GM08714 (cell line): ENCODE results near the gene AP2A1.

Source experiments
- H3K4me3 ChIP-seq: fragments of 200-500 bp; sonication (Bioruptor generic); 2 replicates; pipeline ENCODE4 v1.5.1; 2014; ENCODE audit warnings: mild to moderate bottlenecking, low read length, inconsistent platforms
- ZNF274 ChIP-seq: IDR thresholded peaks from 2 replicates; pipeline ENCODE4 v1.6.1; 2012; ENCODE audit warnings: mild to moderate bottlenecking, low read depth, low read length

Gene AP2A1

DNA sequence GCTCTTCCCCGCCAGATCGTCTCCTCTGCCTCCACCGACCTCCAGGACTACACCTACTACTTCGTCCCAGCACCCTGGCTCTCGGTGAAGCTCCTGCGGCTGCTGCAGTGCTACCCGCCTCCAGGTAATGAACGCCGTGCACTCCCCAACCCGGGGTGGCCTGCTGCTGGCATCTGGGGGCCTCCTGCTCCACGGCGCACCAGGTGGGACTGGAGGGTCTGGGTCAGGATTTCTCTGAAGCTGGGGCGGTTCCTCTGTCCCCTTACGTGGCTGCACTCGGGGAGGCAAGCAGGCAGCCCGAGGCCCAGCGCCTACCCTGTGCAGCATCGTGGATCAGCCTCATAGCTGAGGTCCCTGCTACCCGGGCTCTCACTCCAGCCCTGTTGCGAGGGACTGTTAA, 28.8 kb downstream of the AP2A1 start:
- no peak overlapping the region for H3K4me3 ChIP-seq
- no peak for TF ChIP-seq ZNF274

DNA sequence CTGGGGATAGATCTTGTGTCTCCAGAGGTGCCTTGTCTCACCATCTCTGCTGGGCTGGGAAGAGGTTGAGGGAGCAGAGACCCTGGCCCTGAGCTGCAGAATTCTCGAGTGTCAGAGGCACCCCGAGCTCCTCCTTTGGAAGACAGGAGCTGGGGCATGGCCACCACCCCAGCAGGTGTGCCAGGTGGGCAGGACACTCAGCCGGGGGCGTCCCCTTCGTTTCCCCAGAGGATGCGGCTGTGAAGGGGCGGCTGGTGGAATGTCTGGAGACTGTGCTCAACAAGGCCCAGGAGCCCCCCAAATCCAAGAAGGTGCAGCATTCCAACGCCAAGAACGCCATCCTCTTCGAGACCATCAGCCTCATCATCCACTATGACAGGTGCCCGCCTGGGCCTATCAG, 31.8 kb downstream of the AP2A1 start:
- no peak for TF ChIP-seq ZNF274
- no peak overlapping the region for H3K4me3 ChIP-seq

DNA sequence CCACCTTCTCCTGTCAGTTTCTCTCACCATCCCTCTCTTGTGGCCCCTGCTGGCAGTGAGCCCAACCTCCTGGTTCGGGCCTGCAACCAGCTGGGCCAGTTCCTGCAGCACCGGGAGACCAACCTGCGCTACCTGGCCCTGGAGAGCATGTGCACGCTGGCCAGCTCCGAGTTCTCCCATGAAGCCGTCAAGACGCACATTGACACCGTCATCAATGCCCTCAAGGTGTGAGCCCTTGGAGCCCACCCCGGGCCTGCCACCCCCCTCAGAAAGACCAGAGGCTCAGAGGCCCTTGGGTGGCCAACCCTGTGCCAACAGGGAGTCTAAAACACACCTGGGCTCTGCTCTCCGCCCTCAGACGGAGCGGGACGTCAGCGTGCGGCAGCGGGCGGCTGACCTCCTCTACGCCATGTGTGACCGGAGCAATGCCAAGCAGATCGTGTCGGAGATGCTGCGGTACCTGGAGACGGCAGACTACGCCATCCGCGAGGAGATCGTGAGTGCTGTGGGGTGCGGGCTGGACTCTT, 32.5 kb downstream of the AP2A1 start:
- TF ChIP-seq ZNF274 = no peak
- no peak overlapping the region for H3K4me3 ChIP-seq

DNA sequence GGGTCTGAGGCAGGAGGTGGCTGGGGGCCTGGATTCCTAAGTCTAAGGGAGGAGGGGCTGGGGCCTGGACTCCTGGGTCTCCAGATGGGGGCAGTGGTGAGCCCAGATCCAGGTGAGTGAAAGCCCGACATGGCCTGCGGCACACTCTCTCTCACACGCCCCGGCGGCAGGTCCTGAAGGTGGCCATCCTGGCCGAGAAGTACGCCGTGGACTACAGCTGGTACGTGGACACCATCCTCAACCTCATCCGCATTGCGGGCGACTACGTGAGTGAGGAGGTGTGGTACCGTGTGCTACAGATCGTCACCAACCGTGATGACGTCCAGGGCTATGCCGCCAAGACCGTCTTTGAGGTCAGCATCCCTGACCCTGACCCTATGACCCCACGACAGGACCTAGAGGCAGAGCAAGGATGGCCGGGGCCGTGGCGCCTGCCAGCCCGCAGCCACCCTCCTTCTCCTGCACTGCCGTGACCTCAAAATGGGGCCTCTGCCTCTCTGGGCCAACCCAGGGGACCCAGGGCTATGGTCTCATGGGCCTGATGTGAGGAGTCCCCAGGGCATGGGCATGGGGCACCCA, 33.1 kb downstream of the AP2A1 start:
- TF ChIP-seq ZNF274 = no peak
- no peak overlapping the region for H3K4me3 ChIP-seq

DNA sequence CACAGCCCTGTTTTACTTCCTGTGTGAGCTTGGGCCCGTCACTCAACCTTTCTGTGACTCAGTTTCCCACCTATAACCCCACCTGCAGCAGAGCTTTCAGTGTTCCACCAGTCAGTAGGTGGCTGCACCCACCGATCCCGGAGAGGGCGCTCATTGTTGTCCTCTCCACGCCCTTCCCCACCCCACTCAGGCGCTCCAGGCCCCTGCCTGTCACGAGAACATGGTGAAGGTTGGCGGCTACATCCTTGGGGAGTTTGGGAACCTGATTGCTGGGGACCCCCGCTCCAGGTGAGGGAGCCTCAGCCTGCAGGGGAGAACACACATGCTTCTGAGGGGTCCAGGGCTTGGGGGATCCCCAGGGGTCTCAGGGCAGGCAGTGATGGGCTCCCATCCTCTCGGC, 34.0 kb downstream of the AP2A1 start:
- TF ChIP-seq ZNF274 = no peak
- no peak overlapping the region for H3K4me3 ChIP-seq

DNA sequence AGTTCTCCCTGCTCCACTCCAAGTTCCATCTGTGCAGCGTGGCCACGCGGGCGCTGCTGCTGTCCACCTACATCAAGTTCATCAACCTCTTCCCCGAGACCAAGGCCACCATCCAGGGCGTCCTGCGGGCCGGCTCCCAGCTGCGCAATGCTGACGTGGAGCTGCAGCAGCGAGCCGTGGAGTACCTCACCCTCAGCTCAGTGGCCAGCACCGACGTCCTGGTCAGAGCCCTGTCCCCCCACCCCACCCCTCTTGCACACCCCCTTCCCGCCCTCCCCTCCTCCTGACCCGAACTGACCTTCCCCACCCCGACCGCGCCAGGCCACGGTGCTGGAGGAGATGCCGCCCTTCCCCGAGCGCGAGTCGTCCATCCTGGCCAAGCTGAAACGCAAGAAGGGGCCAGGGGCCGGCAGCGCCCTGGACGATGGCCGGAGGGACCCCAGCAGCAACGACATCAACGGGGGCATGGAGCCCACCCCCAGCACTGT, 34.6 kb downstream of the AP2A1 start:
- TF ChIP-seq ZNF274 = no peak
- H3K4me3 ChIP-seq = no peak overlapping the region

DNA sequence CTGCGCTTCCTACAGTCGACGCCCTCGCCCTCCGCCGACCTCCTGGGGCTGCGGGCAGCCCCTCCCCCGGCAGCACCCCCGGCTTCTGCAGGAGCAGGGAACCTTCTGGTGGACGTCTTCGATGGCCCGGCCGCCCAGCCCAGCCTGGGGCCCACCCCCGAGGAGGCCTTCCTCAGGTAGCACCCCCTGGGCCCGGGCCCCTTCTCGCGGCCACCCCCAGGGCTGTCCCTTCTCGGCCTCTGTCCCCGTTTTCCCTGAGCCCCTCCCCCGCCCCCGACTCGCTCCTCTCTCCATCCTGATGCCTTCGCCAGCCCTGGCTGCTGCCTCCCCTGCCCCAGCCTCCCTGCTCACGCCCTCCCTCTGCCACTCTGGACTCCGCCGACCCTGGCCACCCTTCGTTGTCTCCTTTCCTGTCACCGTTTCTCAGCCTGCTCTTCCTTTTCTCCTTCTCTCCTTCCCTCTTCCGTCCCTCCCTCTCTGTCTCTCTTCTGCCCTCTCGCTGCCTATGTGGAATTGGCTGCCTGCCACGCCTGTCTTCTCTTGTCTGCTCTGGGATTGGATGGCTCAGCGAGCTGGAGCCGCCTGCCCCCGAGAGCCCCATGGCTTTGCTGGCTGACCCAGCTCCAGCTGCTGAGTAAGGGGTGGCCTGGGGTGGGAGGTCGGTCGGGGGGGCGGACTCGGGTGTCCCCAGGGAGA, 35.3 kb downstream of the AP2A1 start:
- H3K4me3 ChIP-seq = no peak overlapping the region
- TF ChIP-seq ZNF274 = no peak

DNA sequence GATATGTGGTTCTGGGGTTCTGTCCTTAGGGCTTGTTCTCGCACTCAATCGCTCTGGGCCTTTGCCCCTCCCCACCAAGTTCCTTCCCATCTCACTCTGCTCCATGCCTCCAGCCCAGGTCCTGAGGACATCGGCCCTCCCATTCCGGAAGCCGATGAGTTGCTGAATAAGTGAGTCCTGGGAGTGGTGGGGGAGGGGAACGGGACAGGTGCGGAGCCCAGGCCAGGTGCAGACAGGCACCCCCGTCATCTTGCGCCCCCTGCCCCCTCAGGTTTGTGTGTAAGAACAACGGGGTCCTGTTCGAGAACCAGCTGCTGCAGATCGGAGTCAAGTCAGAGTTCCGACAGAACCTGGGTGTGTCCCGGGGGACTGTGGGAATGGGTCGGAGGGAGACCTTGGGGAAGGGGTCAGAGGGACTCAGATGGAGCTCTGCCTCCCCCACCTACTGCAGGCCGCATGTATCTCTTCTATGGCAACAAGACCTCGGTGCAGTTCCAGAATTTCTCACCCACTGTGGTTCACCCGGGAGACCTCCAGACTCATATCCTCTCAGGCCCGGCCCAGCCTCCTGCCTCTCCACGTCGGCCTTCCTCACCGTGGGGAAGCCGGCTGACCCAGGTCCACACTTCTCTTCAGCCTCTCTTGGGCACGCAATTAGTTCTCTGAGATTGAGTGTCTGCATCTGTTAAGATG, 36.2 kb downstream of the AP2A1 start:
- H3K4me3 ChIP-seq = no peak overlapping the region
- TF ChIP-seq ZNF274 = no peak

DNA sequence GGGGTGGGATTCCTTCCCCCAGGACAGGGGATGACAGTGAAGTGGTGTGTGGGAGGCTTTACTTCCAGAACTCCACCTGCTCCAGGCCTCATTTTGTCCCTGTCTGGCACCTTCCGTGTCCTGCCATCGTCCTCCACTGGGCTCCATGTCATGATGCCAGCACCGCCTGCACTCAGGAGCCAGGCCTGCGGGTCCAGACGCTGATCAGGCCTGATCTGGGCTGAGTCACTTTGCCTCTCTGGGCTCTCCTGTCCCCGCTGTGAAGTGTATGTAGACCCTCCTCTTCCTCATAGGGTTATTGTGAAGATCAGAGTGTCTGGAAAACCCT, 36.7 kb downstream of the AP2A1 start:
- TF ChIP-seq ZNF274 = no peak
- no peak overlapping the region for H3K4me3 ChIP-seq

DNA sequence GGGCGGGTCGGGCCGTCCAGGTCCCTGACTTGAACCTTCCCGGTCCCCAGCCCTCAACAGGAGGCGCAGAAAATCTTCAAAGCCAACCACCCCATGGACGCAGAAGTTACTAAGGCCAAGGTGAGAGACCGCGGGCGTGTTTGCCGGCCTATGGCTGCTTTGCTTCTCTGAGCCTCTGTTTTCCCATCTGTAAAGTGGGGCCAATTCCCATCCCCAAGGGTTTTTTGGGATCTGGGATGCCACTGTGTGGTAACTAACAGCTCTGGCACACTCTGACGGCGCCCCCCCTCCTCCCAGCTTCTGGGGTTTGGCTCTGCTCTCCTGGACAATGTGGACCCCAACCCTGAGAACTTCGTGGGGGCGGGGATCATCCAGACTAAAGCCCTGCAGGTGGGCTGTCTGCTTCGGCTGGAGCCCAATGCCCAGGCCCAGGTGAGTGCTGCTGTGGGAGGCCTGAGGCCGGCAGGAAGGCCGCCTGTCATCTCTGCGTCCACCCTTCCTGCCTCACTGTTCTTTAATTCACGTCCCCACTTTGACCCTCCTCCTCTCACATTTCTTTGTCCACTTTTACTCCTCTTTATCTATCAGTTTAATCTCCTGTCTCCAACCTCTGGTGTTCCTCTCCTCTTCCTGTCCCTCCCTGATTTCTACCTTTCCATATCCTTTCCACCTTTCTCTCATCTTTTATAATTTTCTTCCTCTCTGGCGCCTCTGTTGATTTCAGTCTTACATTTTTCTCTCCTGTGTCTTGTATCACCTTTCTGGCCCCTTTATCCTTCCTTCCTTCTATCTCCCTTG, 39.2 kb downstream of the AP2A1 start:
- no peak for TF ChIP-seq ZNF274
- H3K4me3 ChIP-seq = no peak overlapping the region

DNA sequence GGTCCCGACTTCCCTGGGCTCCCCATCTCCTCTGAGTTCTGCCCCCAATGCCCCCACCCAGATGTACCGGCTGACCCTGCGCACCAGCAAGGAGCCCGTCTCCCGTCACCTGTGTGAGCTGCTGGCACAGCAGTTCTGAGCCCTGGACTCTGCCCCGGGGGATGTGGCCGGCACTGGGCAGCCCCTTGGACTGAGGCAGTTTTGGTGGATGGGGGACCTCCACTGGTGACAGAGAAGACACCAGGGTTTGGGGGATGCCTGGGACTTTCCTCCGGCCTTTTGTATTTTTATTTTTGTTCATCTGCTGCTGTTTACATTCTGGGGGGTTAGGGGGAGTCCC, 39.8 kb downstream of the AP2A1 start:
- H3K4me3 ChIP-seq = no peak overlapping the region
- no peak for TF ChIP-seq ZNF274

DNA sequence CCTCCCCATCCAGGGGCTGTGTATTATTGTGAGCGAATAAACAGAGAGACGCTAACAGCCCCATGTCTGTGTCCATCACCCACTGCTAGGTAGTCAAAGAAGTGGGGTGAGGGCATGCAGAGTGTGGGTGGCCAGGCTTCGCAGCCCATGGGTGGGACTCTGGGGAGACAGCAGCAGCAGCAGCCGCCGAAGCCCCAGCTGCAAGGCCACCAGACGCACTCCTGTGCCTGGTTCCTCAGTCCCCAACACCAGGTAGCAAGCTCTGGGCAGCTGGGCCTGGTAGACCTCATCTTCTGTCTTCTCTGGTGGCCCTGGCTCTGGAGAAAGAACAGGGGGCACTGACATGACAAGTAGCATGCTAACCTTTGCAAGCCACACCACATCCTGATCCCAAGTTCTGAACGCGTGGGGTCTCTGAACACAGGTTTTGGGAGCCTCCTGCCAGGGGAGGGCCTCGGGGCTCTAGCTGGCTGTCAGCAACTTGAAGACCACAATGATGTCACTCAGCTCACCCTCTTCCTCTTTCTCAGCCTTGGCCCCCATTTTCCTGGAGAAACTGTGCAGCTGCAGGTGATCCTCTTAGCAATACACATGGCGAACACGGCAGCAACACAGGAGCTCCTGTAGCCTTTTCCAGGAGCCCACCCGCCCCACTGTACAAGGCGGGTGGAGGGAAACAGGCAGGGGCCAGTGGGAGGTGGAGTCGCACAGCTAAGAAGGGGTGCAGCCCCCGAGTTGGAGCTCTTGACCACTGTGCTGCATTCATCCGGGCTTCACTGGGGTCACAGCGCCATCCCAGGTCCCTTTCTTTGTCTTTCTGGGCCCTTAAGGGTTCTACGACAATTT, 40.5 kb downstream of the AP2A1 start:
- no peak overlapping the region for H3K4me3 ChIP-seq
- TF ChIP-seq ZNF274 = no peak

DNA sequence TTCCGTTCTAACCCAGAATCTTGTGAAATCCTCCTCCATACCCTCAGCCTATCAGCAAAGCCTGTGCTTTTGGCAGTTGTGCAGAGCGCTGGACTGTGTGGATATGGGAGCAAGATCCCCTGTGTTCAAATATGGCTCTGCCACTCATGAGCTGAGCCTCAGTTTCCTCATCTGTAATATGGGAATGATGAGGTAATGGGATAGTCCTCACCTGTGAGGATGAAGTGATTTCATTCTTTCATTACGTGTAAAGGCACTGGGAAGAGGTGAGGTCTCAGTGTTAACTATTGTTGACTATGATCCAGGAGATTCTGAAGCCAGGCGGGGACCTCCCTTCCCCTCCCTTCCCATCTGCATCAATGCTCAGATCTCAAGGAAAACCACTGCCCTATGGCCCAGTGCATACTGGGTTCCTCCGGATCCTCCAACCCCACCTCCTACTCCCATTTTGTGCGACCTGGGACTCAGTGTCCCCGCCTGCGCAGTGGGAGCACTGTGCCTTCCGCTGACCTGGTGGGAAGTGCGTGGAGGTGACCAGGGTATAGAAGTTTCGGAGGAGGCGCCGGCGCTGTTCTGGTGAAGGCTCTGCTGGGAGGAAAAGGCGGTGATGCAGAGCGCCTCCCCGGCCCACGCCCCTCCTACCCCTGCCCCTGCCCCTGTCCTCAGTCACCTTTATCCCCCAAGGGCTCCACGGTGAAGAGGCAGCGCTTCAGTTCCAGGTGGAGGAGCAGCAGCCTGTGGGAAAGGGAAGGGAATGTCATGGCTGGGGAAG, 41.3 kb downstream of the AP2A1 start:
- TF ChIP-seq ZNF274 = no peak
- no peak overlapping the region for H3K4me3 ChIP-seq

DNA sequence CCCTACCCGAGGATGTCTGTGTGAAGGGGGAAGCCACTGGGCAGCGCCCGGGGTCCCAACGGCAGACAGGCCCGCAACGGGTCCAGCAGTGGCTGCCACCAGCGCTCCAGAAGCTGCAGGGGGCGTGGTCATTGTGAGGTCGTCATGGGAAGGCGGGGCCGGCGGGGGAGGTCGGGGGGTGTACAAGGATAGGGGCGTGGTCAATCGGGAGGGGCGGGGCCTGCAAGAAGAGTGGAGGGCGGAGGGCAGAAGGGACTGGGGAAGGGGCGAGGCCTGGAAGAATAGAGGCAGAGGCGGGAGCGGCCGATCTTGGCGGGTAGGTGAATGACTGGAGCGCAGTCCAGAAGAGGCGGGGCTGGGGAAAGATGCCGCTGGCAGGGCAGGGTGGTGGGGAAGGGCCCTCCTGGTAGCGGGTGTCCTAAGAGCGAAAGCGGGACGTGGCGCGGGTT, 41.9 kb downstream of the AP2A1 start:
- peak overlapping the region; percentile 44; the same call in 1 of the 2 replicates for H3K4me3 ChIP-seq
- no peak for TF ChIP-seq ZNF274
